Measurements from ENCODE around the gene TCF7L2.

- no peak for TF ChIP-seq POLR2A (IDR thresholded peaks at IDR 0.05; ENCODE audit: low read depth, low read length)
- no peak for TF ChIP-seq POLR2AphosphoS5 (IDR thresholded peaks at IDR 0.05; ENCODE audit: low read depth, low read length)
These were observed 91.3 kb downstream of the TCF7L2 start for GRCh38 chr10:113041324-113041723.

Data from GM12892 (cell line).